ENCODE data around the gene HGS.
"Not testable (repeated sequence)": the region's sequence is repeated elsewhere in the genome, so short reads cannot be mapped to it uniquely, and the experiment has no call there.

HGS gene

DNA sequence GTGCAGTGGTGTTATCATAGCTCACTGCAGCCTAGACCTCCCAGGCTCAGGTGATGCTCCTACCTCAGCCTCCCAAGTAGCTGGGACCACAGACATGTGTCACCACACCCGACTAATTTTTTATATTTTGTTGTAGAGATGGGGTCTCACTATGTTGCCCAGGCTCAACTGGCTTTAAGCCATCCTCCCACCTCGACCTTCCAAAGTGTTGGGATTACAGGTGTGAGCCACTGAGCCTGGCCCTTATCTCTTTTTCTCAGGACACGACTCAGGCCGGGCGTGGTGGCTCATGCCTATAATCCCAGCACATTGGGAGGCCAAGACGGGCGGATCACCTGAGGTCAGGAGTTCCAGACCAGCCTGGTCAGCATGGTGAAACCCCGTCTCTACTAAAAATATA lies 55.8 kb downstream of the HGS start:
- H3K4me3 Mint-ChIP-seq; ATAC-seq (ENCODE audit: low read depth); H3K4me1 Mint-ChIP-seq; H3K9me3 Mint-ChIP-seq; H3K36me3 Mint-ChIP-seq; DNase-seq (ENCODE audit: low spot score in 2 of 2); H3K27ac Mint-ChIP-seq: not testable (repeated sequence)
- H3K27me3 Mint-ChIP-seq = peaks cover 12% of the 10 kb centered on the region

DNA sequence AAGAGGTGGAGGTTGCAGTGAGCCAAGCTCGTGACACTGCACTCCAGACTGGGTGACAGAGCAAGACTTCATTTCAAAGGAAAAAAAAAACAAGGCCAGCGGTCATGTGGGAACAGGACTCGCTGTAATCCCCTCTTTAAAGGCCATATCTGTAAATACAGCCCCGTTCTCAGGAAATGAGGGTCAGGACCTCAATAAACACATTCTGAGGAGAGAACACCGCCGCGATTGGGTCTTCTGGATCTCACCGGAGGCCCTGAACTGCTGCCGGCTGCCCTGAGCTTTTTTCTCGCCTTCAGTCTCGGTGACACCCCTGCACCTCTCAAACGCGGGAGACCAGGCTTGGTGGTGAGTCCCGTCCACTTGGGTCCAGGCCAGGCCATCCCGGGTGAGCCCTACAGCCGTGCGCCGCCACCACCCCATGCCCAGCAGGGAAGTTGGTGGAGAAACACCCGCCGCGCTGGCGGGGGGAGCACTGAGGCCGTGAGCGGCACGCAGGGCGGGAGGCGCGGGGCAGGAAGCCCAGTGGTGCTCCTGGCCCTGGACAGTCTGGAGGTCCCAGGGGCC lies 56.7 kb downstream of the HGS start:
- Mint-ChIP-seq H3K4me3 (no peak overlapping the region), H3K36me3 (no peaks in the 10 kb centered on the region), H3K9me3 (no peaks in the 10 kb centered on the region), H3K27ac (no peak overlapping the region), H3K4me1 (peaks cover 8% of the 10 kb centered on the region), H3K27me3 (peaks cover 12% of the 10 kb centered on the region)
- ATAC-seq (ENCODE audit: low read depth) (no peak), DNase-seq (ENCODE audit: low spot score in 2 of 2) (no peak)

DNA sequence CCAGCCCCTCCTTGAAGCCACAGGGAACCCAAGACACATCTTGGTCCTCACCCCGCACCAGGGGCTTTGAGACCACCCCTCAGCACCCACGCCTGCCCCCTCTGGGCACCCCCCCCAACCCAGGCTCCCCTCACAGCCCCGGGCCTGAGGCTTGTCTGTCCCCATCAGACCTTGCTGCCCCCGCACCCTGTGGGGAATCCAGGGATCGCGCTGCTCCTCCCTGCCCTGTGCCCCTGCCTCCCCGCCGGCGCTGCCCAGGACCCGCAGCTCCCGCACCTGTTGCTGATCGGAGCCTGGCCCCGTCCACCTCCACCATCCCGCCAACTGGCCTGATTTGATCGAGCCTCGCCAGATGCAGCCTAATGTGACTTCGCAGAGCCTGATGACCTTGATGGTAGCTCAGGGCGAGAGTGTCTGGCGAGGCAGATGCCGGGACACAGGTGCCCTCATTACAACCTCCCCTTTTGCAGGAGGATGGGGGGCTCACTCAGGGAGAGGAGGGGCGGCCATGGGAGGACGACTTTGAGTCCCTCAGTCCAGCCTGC lies 57.3 kb downstream of the HGS start:
- ATAC-seq (ENCODE audit: low read depth) (no peak), DNase-seq (ENCODE audit: low spot score in 2 of 2) (no peak)
- peaks cover 4% of the 10 kb centered on the region for H3K4me1 Mint-ChIP-seq
- H3K4me3 Mint-ChIP-seq = no peak overlapping the region
- H3K36me3 Mint-ChIP-seq = no peaks in the 10 kb centered on the region
- peaks cover 9% of the 10 kb centered on the region for H3K27me3 Mint-ChIP-seq
- H3K9me3 Mint-ChIP-seq = no peaks in the 10 kb centered on the region
- no peak overlapping the region for H3K27ac Mint-ChIP-seq

DNA sequence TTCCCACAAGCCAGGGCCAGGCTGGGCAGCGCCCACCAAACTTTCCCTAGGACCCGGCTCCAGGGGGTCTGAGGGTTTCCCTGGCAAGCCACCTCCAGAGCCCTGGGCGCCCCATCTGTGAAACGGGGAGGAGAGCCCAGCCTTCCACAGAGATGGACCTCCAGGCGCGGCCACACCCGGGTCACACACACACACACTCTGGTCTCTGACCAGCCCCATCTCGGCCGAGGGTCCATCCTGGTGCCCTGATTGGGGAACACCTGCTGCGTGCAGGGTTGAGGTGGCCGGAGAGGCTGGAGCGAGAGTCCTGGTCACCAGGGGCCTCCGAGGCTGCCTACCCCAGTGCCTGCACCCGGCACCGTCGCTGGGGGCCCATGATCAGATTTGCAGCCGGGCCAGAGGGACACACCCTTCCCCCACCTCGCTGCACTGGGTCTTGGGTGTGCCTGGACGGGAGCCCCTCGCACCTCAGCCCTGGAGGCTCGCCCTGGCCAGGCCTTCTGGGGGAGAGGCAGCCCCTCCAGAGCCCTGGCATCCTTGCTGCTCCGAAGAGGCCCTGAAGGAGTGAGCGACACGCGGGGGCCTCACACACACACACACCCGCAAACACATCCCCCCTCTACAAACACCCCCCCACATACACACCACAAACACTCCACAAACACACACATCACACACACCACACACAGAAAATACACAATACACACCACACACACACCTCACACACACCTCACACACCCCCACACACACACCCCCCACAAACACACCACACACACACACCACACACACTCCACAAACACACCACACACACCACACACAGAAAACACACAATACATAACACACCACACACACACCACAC lies 58.0 kb downstream of the HGS start:
- H3K4me3 Mint-ChIP-seq = no peak overlapping the region
- ATAC-seq (ENCODE audit: low read depth) (no peak), DNase-seq (ENCODE audit: low spot score in 2 of 2) (no peak)
- H3K27me3 Mint-ChIP-seq = peaks cover 9% of the 10 kb centered on the region
- H3K36me3 Mint-ChIP-seq = no peaks in the 10 kb centered on the region
- H3K9me3 Mint-ChIP-seq = no peaks in the 10 kb centered on the region
- H3K27ac Mint-ChIP-seq = no peak overlapping the region
- peaks cover 4% of the 10 kb centered on the region for H3K4me1 Mint-ChIP-seq
